Neural crest cell (in vitro differentiated cells): Measurements from ENCODE around the gene RAB35. TPM values are rescaled to one million over a fixed set of nuclear protein-coding genes. Genes with fewer than 3 reads are reported as not detected.

Experiments
- DNase-seq: peaks from one replicate; pipeline ENCODE4 v3.0.0; 2021; ENCODE audit warnings: low read depth, mixed read lengths, low spot score
- H3K27ac Mint-ChIP-seq: one replicate; pipeline ENCODE4 v1.8.0; 2021; ENCODE audit warnings: mild to moderate bottlenecking, mixed read lengths; ENCODE audit not compliant: unreplicated experiment
- H3K27me3 Mint-ChIP-seq: 2 replicates; pipeline ENCODE4 v1.8.0; 2021; ENCODE audit warnings: low read depth, mild to moderate bottlenecking, mixed read lengths
- H3K36me3 Mint-ChIP-seq: 2 replicates; pipeline ENCODE4 v1.8.0; 2021; ENCODE audit warnings: low read depth, mild to moderate bottlenecking, mixed read lengths
- H3K4me1 Mint-ChIP-seq: 2 replicates; pipeline ENCODE4 v1.8.0; 2021; ENCODE audit warnings: mixed read lengths
- H3K4me3 Mint-ChIP-seq: one replicate; pipeline ENCODE4 v1.8.0; 2021; ENCODE audit warnings: mild to moderate bottlenecking, mixed read lengths
- H3K9me3 Mint-ChIP-seq: 2 replicates; pipeline ENCODE4 v1.8.0; 2021; ENCODE audit warnings: mixed read lengths
- CTCF ChIP-seq: fragments of 200-600 bp; sonication (generic); conservative IDR thresholded peaks from 2 replicates; pipeline ENCODE4 v1.5.0; 2021; ENCODE audit warnings: antibody characterized with exemption, mild to moderate bottlenecking
- total RNA-seq: library from RNA; stranded (reverse); gene quantifications from 2 replicates; pipeline ENCODE4 v1.2.1, GENCODE V29; 2021

The RAB35 gene
- total RNA-seq, 1 donor from 2014 or later: 54.1 TPM

DNA sequence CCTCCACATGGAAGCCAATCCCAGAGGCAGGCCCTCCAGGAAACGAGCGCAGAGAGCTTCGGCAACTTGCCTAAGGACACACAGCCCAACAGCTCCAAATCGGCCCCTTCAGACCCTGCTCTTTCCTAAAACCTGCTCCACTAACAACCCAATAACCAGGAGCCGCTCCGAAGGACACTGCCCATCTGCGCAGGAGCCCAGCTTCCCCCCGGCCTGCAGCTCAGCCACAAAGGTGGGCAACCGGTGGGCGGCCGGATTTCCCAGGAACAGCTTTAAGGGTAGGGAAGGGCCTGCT is 13.6 kb downstream of the RAB35 start:
- no peaks in the 10 kb centered on the region for H3K4me1 Mint-ChIP-seq
- no peak for TF ChIP-seq CTCF
- no peaks in the 10 kb centered on the region for H3K9me3 Mint-ChIP-seq
- H3K4me3 Mint-ChIP-seq: no peak overlapping the region
- no peak overlapping the region for H3K27ac Mint-ChIP-seq
- peaks cover 5% of the 10 kb centered on the region for H3K36me3 Mint-ChIP-seq
- no peak for DNase-seq
- H3K27me3 Mint-ChIP-seq: no peaks in the 10 kb centered on the region

- DNase-seq: no peak
Observed at GRCh38 chr12:120102189-120103043, 14.1 kb downstream of the RAB35 start.

DNA sequence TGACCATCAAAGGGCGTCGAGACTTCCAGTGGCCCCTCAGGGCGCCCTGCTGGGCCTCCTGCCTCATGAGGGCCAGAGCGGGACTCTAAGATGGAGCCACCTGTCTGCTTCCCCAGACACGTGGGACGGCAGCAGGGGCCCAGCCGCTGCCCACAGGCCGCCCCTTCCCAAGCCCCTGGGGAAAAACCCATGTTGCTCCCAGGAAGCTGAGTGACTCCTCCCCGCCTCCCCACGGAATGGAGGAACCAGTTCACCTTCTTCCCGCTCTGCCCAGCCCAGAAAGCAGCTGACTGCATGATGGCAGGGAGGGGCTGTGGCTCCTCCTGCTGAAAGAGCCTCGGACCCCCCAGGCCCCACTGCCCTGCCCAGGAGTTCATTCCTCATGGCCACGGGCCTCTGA is 14.9 kb downstream of the RAB35 start:
- no peak for TF ChIP-seq CTCF
- H3K36me3 Mint-ChIP-seq: peaks cover 5% of the 10 kb centered on the region
- no peaks in the 10 kb centered on the region for H3K4me1 Mint-ChIP-seq
- no peak for DNase-seq
- no peaks in the 10 kb centered on the region for H3K9me3 Mint-ChIP-seq
- H3K27me3 Mint-ChIP-seq: no peaks in the 10 kb centered on the region
- no peak overlapping the region for H3K27ac Mint-ChIP-seq
- no peak overlapping the region for H3K4me3 Mint-ChIP-seq

More at GRCh38 chr12:120102189-120103043, 14.1 kb downstream of the RAB35 start:
- Mint-ChIP-seq H3K4me1 (no peaks in the 10 kb centered on the region), H3K9me3 (no peaks in the 10 kb centered on the region), H3K4me3 (no peak overlapping the region), H3K27me3 (no peaks in the 10 kb centered on the region), H3K36me3 (peaks cover 5% of the 10 kb centered on the region), H3K27ac (no peak overlapping the region)
- TF ChIP-seq CTCF: no peak

GRCh38 chr12:120101182-120101581 is 15.4 kb downstream of the RAB35 start:
- TF ChIP-seq CTCF: no peak
- peaks cover 4% of the 10 kb centered on the region for H3K36me3 Mint-ChIP-seq
- no peak overlapping the region for H3K4me3 Mint-ChIP-seq
- no peak for DNase-seq
- no peaks in the 10 kb centered on the region for H3K4me1 Mint-ChIP-seq
- H3K27ac Mint-ChIP-seq: peak overlapping the region; percentile 43
- H3K9me3 Mint-ChIP-seq: no peaks in the 10 kb centered on the region
- H3K27me3 Mint-ChIP-seq: no peaks in the 10 kb centered on the region

- no peak for DNase-seq
- H3K27ac Mint-ChIP-seq: no peak overlapping the region
- TF ChIP-seq CTCF: no peak
- H3K36me3 Mint-ChIP-seq: no peaks in the 10 kb centered on the region
- H3K27me3 Mint-ChIP-seq: no peaks in the 10 kb centered on the region
- no peak overlapping the region for H3K4me3 Mint-ChIP-seq
- no peaks in the 10 kb centered on the region for H3K9me3 Mint-ChIP-seq
- H3K4me1 Mint-ChIP-seq: no peaks in the 10 kb centered on the region
Observed at GRCh38 chr12:120100630-120101029, 15.9 kb downstream of the RAB35 start.
